Measurements from ENCODE around the gene KREMEN2.

GRCh38 chr16:3007957-3008689 lies 44.0 kb downstream of the KREMEN2 start:
- no peak for TF ChIP-seq TAF1 (IDR thresholded peaks at IDR 0.05; ENCODE audit: low read depth, low read length)
- TF ChIP-seq POLR2A (IDR thresholded peaks at IDR 0.05; ENCODE audit: low read depth, low read length) = no peak
- TF ChIP-seq POU2F2 (IDR thresholded peaks at IDR 0.05; ENCODE audit: low read depth, low read length) = no peak

Measured in GM12891 (cell line).